Measurements from ENCODE around the gene JAKMIP1. TPM values are rescaled to one million over a fixed set of nuclear protein-coding genes. Genes with fewer than 3 reads are reported as not detected.

JAKMIP1 gene
- total RNA-seq, 2 donors from 2014 or later = 0.78 to 1.3 TPM

DNA sequence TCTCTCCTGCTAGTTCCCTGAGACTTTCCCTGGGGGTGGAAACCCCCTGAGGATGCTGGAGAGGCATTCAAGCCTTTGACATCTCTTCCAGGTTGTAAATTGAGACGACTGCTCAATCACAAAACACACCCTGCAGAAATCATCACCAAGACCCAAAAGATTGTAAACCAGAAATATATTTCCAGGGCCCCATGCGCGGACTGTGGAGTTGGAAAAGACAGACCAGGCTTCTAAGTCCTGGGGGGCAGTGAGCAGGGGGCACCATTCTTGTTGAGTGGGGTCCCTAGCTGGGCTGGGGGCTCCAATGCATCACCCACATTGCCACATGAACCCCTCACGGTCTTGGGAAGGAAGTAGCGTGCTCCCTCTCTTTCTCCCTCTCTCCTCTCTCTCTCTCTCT is 94.2 kb downstream of the JAKMIP1 start:
- Histone ChIP-seq H3K4me1 (no peaks in the 10 kb centered on the region), H3K36me3 (replicated peaks in 1 of 2; ENCODE audit: insufficient read depth in 1 of 2, low read depth in 2 of 2) (no peaks in the 10 kb centered on the region), H3K27me3 (no peaks in the 10 kb centered on the region), H3K9me3 (no peaks in the 10 kb centered on the region), H3K27ac (no peak overlapping the region), H3K4me3 (no peak overlapping the region)
- TF ChIP-seq, protein P1, sequence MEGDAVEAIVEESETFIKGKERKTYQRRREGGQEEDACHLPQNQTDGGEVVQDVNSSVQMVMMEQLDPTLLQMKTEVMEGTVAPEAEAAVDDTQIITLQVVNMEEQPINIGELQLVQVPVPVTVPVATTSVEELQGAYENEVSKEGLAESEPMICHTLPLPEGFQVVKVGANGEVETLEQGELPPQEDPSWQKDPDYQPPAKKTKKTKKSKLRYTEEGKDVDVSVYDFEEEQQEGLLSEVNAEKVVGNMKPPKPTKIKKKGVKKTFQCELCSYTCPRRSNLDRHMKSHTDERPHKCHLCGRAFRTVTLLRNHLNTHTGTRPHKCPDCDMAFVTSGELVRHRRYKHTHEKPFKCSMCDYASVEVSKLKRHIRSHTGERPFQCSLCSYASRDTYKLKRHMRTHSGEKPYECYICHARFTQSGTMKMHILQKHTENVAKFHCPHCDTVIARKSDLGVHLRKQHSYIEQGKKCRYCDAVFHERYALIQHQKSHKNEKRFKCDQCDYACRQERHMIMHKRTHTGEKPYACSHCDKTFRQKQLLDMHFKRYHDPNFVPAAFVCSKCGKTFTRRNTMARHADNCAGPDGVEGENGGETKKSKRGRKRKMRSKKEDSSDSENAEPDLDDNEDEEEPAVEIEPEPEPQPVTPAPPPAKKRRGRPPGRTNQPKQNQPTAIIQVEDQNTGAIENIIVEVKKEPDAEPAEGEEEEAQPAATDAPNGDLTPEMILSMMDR (IDR thresholded peaks at IDR 0.05) = no peak
- no peak for TF ChIP-seq POLR2A (IDR thresholded peaks at IDR 0.05)
- ATAC-seq (no peak), DNase-seq (no peak)
- WGBS, 2 donors = 66 to 78% methylated on average over 5 of the region's 5 CpGs
- intact Hi-C loops (cut with DNase I) = no loop called here

DNA sequence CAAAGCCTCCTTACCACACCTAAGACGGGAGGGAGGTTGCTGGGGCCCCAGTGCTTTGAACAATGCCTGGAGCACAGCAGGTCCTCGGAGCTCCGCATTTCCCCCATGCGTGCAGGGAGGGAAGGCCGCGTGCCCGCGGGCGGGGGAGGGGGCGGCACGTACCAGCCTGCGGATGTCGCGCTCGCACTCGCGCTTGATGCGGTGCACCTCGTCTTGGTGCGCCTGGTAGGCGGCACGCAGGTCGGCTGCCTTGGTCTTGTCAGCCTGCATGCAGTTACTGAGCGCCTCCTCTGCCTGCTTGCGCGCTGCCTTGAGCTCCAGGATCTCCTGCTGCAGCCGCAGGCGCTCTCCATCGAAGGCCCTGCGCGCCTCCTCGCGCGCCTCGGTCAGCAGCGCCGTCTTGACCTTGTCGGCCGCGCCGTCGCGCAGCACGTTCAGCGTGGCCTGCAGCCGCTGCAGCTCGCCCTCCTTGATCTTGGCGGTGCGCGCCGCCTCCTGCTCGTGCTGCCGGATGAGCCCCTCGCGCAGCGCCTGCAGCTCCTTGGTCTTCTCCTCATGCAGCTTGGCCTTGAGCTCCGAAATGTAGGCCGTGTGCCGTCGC is 94.9 kb downstream of the JAKMIP1 start:
- Histone ChIP-seq H3K27ac (no peak overlapping the region), H3K27me3 (no peaks in the 10 kb centered on the region), H3K4me1 (no peaks in the 10 kb centered on the region), H3K36me3 (replicated peaks in 1 of 2; ENCODE audit: insufficient read depth in 1 of 2, low read depth in 2 of 2) (no peaks in the 10 kb centered on the region), H3K4me3 (no peak overlapping the region), H3K9me3 (no peaks in the 10 kb centered on the region)
- TF ChIP-seq, protein P1 (IDR thresholded peaks at IDR 0.05) = no peak
- no peak for TF ChIP-seq POLR2A (IDR thresholded peaks at IDR 0.05)
- intact Hi-C loops (cut with DNase I) = no loop called here
- DNase-seq (no peak), ATAC-seq (no peak)
- WGBS, 2 donors = 66 to 95% methylated on average over 34 to 60 of the region's 60 CpGs

DNA sequence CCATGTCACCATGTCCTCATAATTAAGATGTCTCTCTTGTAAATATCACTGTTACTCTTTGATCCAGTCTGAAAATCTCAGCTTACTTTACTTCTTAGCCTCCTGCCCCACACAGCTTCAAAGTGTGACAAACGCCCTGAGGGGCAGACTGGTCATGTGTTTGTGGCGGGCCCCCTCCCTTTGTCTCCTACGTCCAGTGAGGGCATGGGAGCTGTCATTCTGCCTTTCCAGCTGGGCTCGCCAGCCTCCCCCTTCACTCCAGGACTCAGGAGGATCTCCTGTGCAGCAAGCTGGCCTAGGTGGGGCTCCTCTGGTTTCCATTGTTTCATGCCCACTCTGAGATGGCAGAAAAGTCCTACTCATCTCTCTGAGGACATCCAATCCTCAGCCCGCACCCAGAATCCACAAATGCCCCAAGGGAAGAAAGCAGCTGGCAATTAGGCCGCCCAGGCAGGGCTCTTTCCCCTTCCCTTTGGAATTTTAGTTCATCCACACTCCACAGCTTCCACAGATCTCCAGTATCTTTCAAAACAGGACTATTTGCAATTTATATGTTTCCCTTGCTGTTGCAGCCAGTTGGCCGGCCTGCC is 95.7 kb downstream of the JAKMIP1 start:
- Histone ChIP-seq H3K27me3 (no peaks in the 10 kb centered on the region), H3K4me3 (no peak overlapping the region), H3K9me3 (no peaks in the 10 kb centered on the region), H3K27ac (no peak overlapping the region), H3K4me1 (no peaks in the 10 kb centered on the region), H3K36me3 (replicated peaks in 1 of 2; ENCODE audit: insufficient read depth in 1 of 2, low read depth in 2 of 2) (no peaks in the 10 kb centered on the region)
- no peak for TF ChIP-seq POLR2A (IDR thresholded peaks at IDR 0.05)
- TF ChIP-seq, protein P1 (IDR thresholded peaks at IDR 0.05) = no peak
- ATAC-seq = no peak
- 43 to 47% methylated on average over 7 of the region's 7 CpGs for WGBS, 2 donors
- no peak for DNase-seq
- intact Hi-C loops (cut with DNase I) = no loop called here

DNA sequence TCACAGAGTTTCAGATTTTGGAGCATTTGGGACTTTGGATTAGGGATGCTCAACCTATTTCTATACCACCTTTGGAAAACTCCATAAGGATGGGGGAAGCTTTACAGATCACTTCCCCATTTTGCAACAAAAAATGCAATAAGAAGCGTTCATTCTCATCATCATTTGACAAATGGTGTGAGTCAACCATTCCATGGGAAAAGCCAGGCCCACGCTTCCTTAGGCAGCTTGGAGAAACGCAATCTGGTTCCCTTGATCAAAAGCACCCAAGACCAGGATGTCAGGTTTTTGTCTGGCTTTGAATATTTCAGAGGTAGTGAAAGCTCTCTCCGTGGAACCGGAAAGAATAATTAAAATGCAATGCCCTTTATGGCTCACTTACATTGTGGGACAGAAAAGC is 102.8 kb downstream of the JAKMIP1 start:
- TF ChIP-seq, protein P1 (IDR thresholded peaks at IDR 0.05) = no peak
- TF ChIP-seq POLR2A (IDR thresholded peaks at IDR 0.05) = no peak
- Histone ChIP-seq H3K27me3 (no peaks in the 10 kb centered on the region), H3K4me1 (no peaks in the 10 kb centered on the region), H3K27ac (no peak overlapping the region), H3K4me3 (no peak overlapping the region), H3K36me3 (replicated peaks in 1 of 2; ENCODE audit: insufficient read depth in 1 of 2, low read depth in 2 of 2) (no peaks in the 10 kb centered on the region), H3K9me3 (no peaks in the 10 kb centered on the region)
- intact Hi-C loops (cut with DNase I) = no loop called here
- DNase-seq (no peak), ATAC-seq (no peak)
- WGBS, 2 donors = 64 to 76% methylated on average over 5 of the region's 5 CpGs

DNA sequence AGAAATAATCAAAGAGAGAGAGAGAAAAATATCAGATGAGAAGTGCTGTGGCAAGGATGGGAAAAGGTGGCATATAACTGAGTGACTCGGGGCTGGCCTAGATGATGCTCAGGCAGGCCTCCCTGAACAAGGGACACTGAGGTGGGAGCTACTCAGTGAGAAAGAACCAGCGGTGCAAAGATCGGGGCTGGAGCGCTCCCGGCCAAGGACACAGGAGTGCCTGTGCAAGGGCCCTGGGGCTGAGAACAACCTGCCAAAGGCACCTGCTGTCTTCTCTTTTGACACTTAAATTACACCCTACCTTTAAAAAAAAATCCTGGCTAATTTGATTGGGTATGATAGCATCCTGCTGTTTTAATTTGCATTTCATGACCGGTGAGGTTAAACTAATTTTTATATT is 104.5 kb downstream of the JAKMIP1 start:
- DNase-seq (no peak), ATAC-seq (no peak)
- H3K27ac ChIP-seq = no peak overlapping the region
- no peaks in the 10 kb centered on the region for H3K9me3 ChIP-seq
- intact Hi-C loops (cut with DNase I) = no loop called here
- H3K27me3 ChIP-seq = no peaks in the 10 kb centered on the region
- no peak overlapping the region for H3K4me3 ChIP-seq
- H3K36me3 ChIP-seq (replicated peaks in 1 of 2; ENCODE audit: insufficient read depth in 1 of 2, low read depth in 2 of 2) = no peaks in the 10 kb centered on the region
- no peaks in the 10 kb centered on the region for H3K4me1 ChIP-seq
- no peak for TF ChIP-seq POLR2A (IDR thresholded peaks at IDR 0.05)
- TF ChIP-seq, protein P1 (IDR thresholded peaks at IDR 0.05) = no peak
- 60 to 61% methylated on average over 6 of the region's 6 CpGs for WGBS, 2 donors

Measured in body of pancreas (tissue), 4 donors.